Epithelial cell of esophagus (primary cell): Measurements from ENCODE around the gene TNRC6B.

Source experiments
- DNase-seq: peaks from one replicate; pipeline ENCODE4 v3.0.0; 2010; ENCODE audit warnings: low read depth
- H3K4me3 ChIP-seq: 2 replicates; pipeline ENCODE4 v1.5.1; 2011; ENCODE audit warnings: mild to moderate bottlenecking, low read length, control low read depth
- CTCF ChIP-seq: IDR thresholded peaks from 2 replicates; pipeline ENCODE4 v1.5.1; 2011; ENCODE audit warnings: low read depth, mild to moderate bottlenecking, low read length, control low read depth, inconsistent platforms; ENCODE audit not compliant: insufficient read depth; ENCODE audit errors: missing control alignments

TNRC6B gene

GRCh38 chr22:40203572-40203971, 25.8 kb downstream of the TNRC6B start:
- no peak for DNase-seq
- TF ChIP-seq CTCF = no peak
- H3K4me3 ChIP-seq = no peak overlapping the region

GRCh38 chr22:40204321-40205116, 26.8 kb downstream of the TNRC6B start:
- H3K4me3 ChIP-seq = no peak overlapping the region
- no peak for DNase-seq
- TF ChIP-seq CTCF = no peak

GRCh38 chr22:40206561-40206960, 28.8 kb downstream of the TNRC6B start:
- TF ChIP-seq CTCF = no peak
- no peak overlapping the region for H3K4me3 ChIP-seq
- no peak for DNase-seq

- H3K4me3 ChIP-seq = no peak overlapping the region
- DNase-seq = no peak
Observed at GRCh38 chr22:40210818-40211217, 33.1 kb downstream of the TNRC6B start.

GRCh38 chr22:40211476-40212054, 33.8 kb downstream of the TNRC6B start:
- TF ChIP-seq CTCF = no peak
- DNase-seq = no peak
- no peak overlapping the region for H3K4me3 ChIP-seq

More at GRCh38 chr22:40210818-40211217, 33.1 kb downstream of the TNRC6B start:
- TF ChIP-seq CTCF = no peak

GRCh38 chr22:40212121-40212520, 34.4 kb downstream of the TNRC6B start:
- DNase-seq = no peak
- no peak for TF ChIP-seq CTCF
- no peak overlapping the region for H3K4me3 ChIP-seq
